ENCODE data around the gene CAST. TPM values are rescaled to one million over a fixed set of nuclear protein-coding genes. Genes with fewer than 3 reads are reported as not detected.

Gene CAST
- total RNA-seq, 1 experiment from 2014 or later = 52.3 TPM

DNA sequence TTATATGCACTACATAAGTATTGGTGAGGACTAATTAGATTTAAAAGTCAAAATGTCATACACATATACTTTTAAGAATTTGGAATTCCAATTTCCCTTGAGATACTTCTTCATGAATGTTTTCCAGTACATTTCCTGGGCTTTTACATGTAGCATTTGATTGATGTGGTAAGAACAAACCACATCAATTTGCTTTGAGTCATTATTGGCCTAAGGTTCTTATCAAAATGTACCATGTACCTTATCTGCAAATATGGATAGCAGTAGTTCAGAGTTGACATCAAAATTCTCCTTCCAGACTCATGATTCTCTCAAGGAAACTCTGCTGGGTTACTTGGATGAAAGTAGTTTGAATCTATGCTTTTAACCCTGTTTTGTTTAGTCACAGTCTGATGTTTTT lies 2.5 kb downstream of the CAST start:
- Histone ChIP-seq H3K56ac (ENCODE audit: insufficient read length, low read depth, low read length) (no peak overlapping the region), H2AFZ (ENCODE audit: low read length) (no peak overlapping the region), H4K91ac (ENCODE audit: insufficient read length, low read depth, low read length) (no peak overlapping the region), H3K14ac (ENCODE audit: insufficient read depth, low read length) (no peak overlapping the region), H4K8ac (replicated peaks; ENCODE audit: insufficient read length, low read depth, low read length) (no peak overlapping the region), H2BK120ac (ENCODE audit: low read depth, low read length, poor library complexity, severe bottlenecking) (no peak overlapping the region), H2BK12ac (ENCODE audit: insufficient read length, low read depth, low read length) (no peak overlapping the region), H3K9me3 (ENCODE audit: control insufficient read depth, low read depth, low read length) (no peaks in the 10 kb centered on the region), H3K27ac (ENCODE audit: insufficient read length, low read depth, low read length) (no peak overlapping the region), H3K18ac (ENCODE audit: insufficient read length, low read depth, low read length) (no peak overlapping the region), H2BK15ac (ENCODE audit: low read depth, low read length) (no peak overlapping the region), H2BK20ac (ENCODE audit: low read depth, low read length, poor library complexity, severe bottlenecking) (no peak overlapping the region), H3K4me2 (ENCODE audit: insufficient read depth, insufficient read length, low read length) (no peak overlapping the region), H3K23ac (ENCODE audit: insufficient read length, low read depth, low read length) (no peak overlapping the region), H3T11ph (ENCODE audit: low read length) (no peak overlapping the region), H3K4ac (ENCODE audit: low read depth, low read length) (no peak overlapping the region), H3K79me2 (ENCODE audit: insufficient read depth, low read length) (no peaks in the 10 kb centered on the region), H2AK5ac (ENCODE audit: insufficient read length, low read length) (no peak overlapping the region), H3K27me3 (ENCODE audit: insufficient read depth, low read length) (peaks cover 11% of the 10 kb centered on the region; the same call in 1 of the 2 replicates), H3K79me1 (ENCODE audit: insufficient read depth, low read depth, low read length, poor library complexity, severe bottlenecking) (no peaks in the 10 kb centered on the region), H3K4me1 (ENCODE audit: insufficient read depth, low read length) (no peaks in the 10 kb centered on the region; the same call in 1 of the 2 replicates), H2BK5ac (ENCODE audit: insufficient read length, low read length) (no peak overlapping the region), H4K20me1 (ENCODE audit: control insufficient read depth, insufficient read depth, insufficient read length) (no peaks in the 10 kb centered on the region), H3K9ac (ENCODE audit: extremely low read depth, insufficient read length, low read length) (no peak overlapping the region), H3K23me2 (ENCODE audit: insufficient read length, low read depth, low read length, poor library complexity, severe bottlenecking) (peaks cover 22% of the 10 kb centered on the region), H4K5ac (ENCODE audit: insufficient read length, low read depth, low read length) (no peak overlapping the region)
- H3K36me3 Mint-ChIP-seq (ENCODE audit: insufficient read depth in 1 of 3, low read depth in 3 of 3) = 0 out of 7 replicates have a peak, but pooled peaks cover 0 to 2% (median 0%) of the 10 kb centered on the region in 3 experiments
- no peaks in the 10 kb centered on the region; a peak in 2 of 5 replicates for H3K9me3 Mint-ChIP-seq
- no peak overlapping the region for H3K4me3 Mint-ChIP-seq
- TF ChIP-seq, protein P1, sequence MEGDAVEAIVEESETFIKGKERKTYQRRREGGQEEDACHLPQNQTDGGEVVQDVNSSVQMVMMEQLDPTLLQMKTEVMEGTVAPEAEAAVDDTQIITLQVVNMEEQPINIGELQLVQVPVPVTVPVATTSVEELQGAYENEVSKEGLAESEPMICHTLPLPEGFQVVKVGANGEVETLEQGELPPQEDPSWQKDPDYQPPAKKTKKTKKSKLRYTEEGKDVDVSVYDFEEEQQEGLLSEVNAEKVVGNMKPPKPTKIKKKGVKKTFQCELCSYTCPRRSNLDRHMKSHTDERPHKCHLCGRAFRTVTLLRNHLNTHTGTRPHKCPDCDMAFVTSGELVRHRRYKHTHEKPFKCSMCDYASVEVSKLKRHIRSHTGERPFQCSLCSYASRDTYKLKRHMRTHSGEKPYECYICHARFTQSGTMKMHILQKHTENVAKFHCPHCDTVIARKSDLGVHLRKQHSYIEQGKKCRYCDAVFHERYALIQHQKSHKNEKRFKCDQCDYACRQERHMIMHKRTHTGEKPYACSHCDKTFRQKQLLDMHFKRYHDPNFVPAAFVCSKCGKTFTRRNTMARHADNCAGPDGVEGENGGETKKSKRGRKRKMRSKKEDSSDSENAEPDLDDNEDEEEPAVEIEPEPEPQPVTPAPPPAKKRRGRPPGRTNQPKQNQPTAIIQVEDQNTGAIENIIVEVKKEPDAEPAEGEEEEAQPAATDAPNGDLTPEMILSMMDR (conservative IDR thresholded peaks at IDR 0.05) = no peak
- peaks cover 19 to 25% of the 10 kb centered on the region in 2 experiments for H3K4me1 Mint-ChIP-seq
- no peak for DNase-seq
- H3K27ac Mint-ChIP-seq = no peak overlapping the region
- peaks cover 38% of the 10 kb centered on the region for H3K27me3 Mint-ChIP-seq (ENCODE audit: low read depth)

Data from H9 (cell line).